HG02885 (cell line): ENCODE results near the gene UGGT1.

ENCODE experiments used
- ATAC-seq: cut with Tn5 transposase; IDR thresholded peaks from one replicate; pipeline ENCODE4 v1.9.1; 2021; ENCODE audit warnings: mild to moderate bottlenecking; ENCODE audit not compliant: unreplicated experiment, poor library complexity

The UGGT1 gene, protein sequence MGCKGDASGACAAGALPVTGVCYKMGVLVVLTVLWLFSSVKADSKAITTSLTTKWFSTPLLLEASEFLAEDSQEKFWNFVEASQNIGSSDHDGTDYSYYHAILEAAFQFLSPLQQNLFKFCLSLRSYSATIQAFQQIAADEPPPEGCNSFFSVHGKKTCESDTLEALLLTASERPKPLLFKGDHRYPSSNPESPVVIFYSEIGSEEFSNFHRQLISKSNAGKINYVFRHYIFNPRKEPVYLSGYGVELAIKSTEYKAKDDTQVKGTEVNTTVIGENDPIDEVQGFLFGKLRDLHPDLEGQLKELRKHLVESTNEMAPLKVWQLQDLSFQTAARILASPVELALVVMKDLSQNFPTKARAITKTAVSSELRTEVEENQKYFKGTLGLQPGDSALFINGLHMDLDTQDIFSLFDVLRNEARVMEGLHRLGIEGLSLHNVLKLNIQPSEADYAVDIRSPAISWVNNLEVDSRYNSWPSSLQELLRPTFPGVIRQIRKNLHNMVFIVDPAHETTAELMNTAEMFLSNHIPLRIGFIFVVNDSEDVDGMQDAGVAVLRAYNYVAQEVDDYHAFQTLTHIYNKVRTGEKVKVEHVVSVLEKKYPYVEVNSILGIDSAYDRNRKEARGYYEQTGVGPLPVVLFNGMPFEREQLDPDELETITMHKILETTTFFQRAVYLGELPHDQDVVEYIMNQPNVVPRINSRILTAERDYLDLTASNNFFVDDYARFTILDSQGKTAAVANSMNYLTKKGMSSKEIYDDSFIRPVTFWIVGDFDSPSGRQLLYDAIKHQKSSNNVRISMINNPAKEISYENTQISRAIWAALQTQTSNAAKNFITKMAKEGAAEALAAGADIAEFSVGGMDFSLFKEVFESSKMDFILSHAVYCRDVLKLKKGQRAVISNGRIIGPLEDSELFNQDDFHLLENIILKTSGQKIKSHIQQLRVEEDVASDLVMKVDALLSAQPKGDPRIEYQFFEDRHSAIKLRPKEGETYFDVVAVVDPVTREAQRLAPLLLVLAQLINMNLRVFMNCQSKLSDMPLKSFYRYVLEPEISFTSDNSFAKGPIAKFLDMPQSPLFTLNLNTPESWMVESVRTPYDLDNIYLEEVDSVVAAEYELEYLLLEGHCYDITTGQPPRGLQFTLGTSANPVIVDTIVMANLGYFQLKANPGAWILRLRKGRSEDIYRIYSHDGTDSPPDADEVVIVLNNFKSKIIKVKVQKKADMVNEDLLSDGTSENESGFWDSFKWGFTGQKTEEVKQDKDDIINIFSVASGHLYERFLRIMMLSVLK (N-terminal part only)

DNA sequence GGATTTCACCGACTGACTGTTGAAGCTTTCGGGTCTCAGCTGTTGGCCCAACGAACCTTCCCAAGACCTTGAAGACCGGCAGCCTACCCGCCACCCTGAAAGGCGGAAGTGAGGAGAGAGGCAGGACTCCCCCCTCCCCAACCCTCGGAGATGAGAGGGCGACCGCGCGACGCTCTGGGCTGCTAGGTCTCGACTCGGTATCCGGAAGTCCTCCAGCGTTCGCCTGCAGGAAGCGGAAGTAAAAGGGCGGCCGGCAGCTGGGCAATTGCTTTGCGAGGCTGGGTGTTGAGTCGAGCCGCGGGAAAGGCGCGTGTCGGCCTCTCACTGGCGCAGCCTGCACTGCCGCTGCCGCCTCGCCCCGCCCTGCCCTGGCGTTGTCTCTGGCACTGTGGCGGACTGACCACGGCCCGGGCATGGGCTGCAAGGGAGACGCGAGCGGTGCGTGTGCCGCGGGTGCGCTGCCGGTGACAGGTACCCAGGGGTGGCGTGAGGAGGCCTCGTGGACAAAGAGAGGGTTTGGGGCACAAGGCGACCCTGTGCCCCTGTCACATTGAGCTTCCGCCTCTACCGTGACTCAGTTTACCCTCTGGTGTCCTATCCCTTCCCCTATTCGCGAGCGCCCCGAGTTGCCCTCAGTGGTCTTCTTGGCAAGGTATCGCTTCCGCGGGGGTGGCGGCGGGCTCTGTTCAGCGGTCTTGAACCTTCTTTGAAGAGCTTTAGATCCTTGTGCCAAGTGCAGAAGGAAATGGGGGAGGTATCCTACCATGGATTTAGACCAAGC lies at the start of gene UGGT1:
TSS of gene UGGT1 (plus strand) at position 256 of the 781 bp plus-strand sequence. CDS start at position 414, 158 bp downstream.
- peak; percentile 96 for ATAC-seq

DNA sequence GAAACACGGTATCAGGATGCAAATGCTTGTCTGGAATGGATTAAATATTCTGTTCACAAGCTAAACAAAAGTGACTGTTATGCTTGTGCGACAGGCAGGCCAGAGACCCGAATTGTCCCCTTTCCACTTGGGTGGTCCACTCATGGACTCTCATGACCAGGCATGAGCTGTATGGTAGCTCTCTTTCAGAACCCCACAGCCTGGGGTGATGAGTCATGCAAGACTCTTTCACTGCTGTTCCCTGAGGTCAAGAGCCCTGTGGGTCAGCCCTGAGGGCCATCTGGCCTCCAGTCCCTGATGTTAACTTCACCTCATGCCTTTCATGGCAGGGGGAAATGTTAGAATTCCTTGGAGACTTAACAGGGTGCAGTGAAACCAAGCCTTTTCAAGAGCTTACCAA lies 49.4 kb upstream of the UGGT1 start:
- ATAC-seq: no peak

DNA sequence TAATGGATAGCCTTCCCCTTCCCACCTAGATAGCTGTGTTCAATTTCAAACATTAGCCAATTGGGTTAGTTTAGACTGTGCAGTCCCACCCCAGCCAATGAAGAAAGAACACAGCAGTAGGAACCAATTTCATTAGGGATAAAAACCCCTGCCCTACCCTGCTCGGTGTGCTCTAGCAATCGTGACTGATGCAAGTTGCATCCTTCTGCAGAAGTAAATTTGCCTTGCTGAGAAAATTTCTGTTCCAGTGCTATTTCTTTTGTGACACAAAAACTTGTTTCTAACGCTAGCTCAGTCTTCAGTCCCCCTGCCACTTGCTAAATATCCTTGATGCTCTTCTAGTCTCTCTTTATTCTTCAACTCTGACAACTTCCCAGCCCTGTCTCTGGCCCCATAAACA lies 48.0 kb upstream of the UGGT1 start:
- ATAC-seq: no peak

DNA sequence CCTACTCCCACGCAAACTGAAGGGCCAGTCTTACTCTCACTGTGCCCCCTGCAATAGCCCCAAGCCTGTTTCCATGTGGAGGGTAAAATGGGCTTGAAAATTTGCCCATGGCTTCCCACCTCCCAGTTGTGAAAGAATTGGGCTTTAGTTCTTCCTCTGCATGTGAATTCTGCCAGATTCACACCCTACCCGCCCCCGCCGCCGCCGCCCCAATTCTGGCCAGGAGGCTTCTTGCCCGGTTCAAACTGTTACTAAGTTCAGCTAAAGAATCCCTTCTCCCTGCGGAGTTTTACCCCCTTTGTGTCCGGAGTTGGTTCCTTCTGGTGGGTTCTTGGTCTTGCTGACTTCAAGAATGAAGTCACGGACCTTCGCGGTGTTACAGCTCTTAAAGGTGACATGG lies 37.7 kb upstream of the UGGT1 start:
- no peak for ATAC-seq

DNA sequence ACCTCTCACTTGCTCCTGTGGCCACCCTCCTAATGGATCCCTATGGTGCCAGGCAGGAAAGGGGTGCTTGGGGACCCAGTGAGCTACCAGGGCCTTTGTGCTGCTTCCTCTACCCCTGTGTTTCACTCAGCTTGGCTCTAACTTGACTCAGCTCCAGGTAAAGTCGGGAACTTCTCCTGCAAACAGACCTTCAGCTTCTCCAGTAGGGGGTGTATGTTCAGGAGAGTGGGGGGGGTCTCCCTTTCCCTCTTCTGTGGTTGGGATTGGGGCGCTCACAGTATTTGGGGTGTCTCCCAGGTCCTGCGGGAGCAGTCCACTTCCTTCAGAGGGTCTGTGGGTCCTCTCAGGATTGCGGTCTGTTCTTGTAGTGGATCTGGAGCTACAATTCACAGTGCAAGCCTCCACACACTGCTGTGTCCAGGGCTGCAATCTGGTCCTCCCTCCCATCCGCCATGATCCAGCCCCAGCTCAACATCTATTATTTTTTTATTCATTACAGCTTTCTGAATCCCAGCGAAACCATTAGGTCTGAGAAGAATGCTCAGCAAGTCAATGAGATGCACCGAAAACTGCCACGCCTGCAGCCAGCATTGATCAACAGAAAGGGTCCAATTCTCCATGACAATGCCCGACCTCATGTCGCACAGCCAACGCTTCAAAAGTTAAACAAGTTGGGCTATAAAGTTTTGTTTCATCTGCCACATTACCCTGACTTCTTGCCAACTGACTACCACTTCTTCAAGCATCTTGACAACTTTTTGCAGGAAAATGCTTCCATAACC lies 36.7 kb upstream of the UGGT1 start:
- no peak for ATAC-seq

DNA sequence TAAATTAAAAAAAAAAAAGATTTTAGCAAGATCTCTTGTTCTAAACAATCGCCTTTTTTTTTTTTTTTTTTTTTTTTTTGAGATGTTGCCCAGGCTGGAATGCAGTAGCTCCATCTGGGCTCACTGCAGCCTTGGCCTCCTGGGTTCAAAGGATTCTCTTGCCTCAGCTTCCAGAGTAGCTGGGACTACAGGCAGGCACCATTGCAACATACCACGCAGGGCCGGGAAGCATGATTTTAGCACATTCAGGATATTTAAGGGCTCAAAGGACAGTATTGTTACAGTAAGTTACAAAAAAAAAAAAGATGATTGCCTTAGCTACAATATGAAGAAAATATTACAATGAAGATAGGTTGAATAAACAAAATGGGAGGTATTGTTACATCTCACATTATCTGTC lies 33.7 kb upstream of the UGGT1 start:
- ATAC-seq: no peak

DNA sequence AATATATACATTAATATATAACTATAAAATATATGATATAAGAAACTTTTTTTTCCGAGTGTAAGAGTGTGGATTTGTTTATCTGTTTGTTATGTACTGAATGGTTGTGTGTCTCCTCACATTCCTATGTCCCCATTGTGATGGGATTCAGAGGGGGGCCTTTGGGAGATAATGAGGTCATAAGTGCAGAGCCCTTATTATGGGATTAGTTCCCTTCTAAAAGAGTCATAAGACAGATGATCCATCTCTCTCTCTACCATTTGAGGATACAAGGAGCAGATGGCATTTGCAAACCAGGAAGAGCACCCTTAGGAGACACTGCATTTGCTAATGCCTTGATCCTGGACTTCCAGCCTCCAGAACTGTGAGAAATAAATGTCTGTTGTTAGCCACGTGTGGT lies 32.9 kb upstream of the UGGT1 start:
- no peak for ATAC-seq

DNA sequence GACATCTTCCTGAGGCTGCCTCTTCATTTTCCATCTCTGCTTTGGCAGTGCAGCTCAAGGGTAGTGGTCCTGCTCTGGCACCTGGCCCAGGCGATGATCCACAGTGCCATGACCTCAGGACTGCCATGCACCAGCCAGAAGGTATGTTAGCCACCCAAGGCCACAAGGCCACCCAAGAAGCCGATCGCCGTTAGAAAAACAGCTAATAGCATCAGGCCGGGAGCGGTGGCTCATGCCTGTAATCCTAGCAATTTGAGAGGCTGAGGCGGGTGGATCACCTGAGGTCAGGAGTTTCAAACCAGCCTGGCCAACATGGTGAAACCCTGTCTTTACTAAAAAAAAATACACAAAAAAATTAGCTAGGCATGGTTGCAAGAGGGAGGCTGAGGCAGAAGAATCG lies 28.4 kb upstream of the UGGT1 start:
- ATAC-seq: no peak

DNA sequence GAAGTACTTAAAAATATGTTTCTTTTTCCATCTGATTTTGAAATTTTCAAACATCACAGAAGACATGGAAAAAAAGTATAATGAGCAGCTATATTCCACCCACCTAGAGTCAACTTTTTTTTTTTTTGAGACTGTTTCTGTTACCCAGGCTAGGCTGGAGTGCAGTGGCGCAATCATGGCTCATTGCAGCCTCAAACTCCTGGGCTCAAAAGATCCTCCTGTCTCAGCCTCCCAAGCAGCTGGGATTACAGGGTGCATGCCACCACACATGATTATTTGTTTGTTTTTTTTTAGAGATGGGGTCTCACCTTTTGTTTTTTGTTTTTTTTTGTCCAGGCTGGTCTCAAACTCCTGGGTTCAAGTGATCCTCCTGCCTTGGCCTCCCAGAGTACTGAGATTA lies 26.6 kb upstream of the UGGT1 start:
- no peak for ATAC-seq

DNA sequence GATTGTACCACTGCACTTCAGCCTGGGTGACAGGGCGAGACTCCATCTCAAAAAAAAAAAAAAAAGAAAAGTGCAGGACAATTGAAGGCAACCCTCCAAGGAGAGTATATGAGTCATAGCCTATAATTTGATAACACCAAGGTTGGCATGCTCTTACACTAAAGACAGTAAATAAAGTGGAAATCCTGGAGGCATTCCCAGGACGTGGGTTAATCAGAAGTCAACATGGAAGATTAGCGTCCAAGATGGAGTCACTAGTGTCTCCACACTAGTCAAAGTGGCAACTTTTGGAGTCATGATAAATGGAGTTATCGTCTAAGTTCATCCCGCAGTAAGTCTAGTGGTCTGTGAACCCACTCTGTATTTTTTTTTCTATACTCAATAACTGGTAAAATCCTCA lies 21.2 kb upstream of the UGGT1 start:
- no peak for ATAC-seq

DNA sequence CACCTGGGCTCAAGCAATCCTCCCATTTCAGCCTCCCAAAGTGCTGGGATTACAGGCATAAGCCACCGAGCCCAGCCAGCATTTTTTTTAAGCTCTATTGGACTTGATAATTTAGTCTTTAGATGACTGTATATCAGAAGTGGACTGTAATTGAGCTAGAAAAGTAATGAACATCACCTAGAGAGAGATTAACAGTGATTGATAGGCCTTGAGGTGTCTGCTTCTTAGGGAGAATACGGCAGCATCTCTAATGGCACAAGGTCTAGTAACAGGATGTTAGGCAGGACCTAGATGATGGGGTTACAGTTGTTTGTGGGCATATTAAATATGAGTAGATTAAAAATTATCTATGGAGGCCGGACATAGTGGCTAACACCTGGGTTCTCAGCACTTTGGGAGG lies 17.7 kb upstream of the UGGT1 start:
- ATAC-seq: no peak

DNA sequence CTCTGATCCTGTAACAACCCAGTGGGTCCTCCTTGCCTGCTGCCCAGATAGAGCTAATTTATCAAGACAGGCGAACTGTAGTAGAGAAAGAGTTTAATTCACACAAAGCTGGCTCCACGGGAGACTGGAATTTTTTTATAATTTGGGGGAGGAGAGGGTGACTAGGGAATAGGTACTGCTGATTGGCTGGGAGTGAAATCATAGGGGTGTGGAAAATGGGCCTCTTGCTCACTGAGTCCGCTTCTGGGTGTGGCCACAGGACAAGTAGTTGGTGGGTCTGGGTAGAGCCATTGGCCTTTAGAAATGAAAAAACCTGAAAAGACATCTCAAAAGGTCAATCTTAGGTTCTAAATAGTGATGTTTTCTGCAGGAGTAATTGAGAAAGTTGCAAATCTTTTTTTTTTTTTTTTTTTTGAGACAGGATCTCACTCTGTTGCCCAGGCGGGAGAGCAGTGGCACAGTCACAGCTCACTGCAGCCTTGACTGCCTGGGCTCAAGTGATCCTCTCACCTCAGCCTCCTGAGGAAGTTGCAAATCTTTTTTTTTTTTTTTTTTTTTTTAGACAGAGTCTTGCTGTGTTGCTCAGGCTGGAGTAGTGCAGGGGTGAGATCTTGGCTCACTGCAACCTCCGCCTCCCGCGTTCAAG lies 14.4 kb upstream of the UGGT1 start:
- ATAC-seq: no peak

DNA sequence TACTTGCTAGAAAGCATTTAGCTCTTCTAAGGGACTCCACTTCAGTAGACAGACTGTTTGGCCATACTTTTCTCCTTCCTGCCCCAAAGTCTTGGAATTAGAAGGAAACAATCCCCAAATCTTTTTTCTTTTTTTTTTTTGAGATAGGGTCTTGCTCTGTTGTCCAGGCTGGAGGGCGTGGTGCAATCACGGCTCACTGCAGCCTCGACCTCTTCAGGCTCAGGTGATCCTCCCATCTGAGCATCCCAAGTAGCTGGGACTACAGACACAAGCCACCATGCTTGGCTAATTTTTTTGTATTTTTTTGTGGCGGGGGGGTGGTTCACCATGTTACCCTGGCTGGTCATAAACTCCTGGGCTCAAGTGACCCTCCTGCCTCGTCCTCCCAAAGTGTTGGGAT lies 6.2 kb upstream of the UGGT1 start:
- ATAC-seq: no peak

DNA sequence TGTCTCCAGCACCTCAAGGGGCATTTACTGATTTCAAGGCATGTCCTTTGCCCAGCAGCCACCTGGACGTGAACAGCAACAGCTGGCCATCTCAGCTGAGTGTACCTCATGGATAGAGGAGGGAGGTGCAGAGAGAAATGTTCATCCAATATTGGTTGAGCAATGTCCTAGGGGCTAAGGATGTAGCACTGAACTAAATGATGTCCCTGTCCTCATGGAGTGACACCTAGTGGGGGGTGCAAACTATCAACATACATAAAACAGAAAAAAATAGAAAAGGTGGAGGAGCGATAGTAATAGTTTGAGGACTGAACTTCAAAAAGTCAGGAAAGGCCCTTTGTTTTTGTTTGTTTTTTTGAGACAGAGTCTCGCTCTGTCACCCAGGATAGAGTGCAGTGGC lies 4.8 kb upstream of the UGGT1 start:
- no peak for ATAC-seq

DNA sequence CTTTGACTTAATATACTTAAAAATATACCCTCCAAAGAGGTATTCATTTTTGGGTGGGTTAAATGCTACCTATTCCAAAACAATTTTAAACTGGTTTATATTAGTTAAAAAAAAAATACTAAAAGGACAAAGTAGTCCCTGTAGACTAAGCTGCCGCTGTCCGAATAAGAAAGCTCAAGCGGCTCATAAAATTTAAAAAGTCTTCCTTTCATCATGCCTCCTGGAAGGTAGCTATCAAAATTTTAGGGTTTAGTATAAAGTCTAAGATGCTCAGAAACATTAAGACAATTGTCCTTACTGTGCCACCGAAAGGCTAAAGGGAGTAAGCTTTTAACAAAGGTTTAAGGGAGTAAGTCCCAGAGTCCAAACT lies 440 bp upstream of the UGGT1 start:
- no peak for ATAC-seq

DNA sequence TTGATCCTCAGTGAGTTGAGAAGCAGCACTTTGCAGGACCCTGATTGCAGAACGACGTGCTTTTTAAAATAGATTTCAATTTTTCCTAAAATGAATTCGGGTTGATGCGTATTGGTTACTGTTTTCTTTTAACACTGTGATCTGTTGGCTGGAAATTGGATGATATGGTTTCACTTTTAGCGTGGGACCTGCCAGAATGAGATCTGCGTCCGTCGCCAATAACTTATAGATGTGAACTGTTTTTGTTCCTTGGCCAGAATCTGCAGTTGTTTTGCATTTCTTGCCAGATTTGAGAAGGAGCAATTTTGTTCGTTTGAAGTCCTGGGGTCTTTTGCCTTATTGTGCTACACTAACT lies 703 bp downstream of the UGGT1 start:
- ATAC-seq: no peak

DNA sequence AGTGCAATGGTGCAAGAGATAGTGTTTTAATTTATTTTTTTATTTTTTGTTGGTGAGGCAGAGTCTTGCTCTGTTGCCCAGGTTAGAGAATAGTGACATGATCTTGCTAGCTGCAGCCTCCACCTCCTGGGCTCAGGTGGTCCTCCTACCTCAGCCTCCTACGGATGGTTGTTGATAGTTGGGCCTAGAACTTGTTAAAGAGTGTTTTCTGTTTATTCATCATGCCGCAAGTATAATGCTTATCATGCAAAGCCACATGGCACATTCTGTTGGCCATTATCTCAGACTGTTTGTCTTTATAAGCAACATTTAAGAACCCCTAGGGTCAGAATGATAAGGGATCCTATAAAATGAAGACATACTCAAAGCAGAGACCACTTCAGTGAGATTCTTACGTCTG lies 1.7 kb downstream of the UGGT1 start:
- no peak for ATAC-seq

DNA sequence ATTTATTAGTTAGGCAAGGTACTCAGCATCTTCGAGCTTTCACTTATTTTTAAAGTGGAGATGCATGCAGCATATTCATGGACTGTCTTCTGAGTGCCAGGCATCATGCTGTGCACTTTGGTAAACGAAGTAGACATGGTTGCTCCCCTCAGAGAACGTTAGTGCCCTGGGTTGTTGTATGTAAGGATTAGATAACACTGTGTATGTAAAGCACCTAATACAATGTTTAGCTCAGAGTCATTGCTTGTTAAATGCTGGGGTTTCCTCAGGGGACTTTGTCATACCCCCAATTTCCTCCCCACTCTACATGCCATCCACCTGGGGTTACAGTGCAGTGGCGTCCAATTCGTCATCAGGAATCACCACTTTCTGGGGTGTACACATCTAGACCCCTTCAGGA lies 2.8 kb downstream of the UGGT1 start:
- no peak for ATAC-seq

DNA sequence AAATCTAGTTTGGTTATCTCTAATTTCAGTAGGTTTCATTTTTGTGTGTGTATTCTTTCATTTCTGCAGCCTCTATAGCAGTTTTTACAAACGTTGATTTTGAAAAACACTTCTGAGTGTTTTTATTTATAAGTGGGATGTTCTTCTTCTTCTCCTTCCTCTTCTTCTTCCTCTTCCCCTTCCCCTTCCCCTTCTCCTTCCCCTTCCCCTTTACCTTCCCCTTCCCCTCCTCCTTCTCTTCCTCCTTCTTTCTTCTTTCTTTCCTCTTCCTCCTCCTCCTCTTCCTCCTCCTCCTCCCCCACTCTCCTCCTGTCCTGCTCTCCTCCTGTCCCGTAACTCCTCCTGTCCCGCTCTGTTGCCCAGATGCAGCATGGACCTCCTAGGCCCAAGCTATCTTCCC lies 4.2 kb downstream of the UGGT1 start:
- ATAC-seq: no peak
